Measurements from ENCODE around the gene TM7SF2. TPM values are rescaled to one million over a fixed set of nuclear protein-coding genes. Genes with fewer than 3 reads are reported as not detected.
A peak's percentile ranks its signal among the peaks of the same experiment; 100 is the strongest.

The TM7SF2 gene
- total RNA-seq, 6 experiments from 2014 or later, result 25.6 to 112 (median 37.8) TPM

DNA sequence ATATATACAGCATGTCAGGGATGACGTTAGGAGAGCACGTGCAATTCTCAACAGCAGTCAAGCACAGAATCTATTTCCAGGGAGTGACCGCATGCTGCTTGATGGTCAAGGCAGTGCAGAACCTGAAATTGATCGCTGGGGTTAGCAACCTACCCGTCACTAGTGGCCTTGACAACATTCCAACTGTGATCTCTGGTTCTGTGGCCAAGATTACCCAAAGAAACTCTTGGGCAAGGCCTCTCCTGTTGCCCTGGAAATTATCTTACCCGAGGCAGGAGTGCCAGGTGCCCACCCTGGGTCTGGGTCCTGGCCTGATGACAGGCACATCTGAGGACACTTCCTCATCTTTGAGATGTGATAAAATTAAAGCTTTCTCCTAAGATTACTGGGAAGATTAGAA is 2.2 kb downstream of the TM7SF2 start:
- DNase-seq, result peak in 1 of 3 donors; percentile 82

DNA sequence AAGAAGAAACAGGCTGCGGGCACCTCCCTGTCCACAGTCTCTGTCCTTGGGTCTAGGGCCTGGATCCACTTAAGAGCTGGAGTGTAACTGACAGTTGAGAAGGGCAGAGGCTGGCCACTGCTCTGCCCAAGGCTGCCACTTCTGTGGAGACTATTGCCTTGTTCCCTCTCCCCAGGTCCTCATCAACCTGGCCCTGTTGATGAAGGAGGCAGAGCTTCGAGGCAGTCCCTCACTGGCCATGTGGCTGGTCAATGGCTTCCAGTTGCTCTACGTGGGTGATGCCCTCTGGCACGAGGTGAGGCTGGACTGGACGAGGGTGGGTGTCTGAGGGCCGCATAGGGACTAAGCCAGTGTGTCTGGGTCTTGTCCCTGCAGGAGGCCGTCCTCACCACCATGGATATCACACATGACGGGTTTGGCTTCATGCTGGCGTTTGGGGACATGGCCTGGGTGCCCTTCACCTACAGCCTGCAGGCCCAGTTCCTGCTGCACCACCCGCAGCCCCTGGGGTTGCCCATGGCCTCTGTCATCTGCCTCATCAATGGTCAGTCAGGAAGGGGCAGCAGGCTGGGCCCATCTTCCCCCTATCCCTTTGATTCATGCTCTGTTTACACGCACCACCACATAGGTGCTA is 3.0 kb downstream of the TM7SF2 start:
- Histone ChIP-seq H3K9me3 (no peaks in the 10 kb centered on the region), H3K27ac (peak overlapping the region in 2 of 3 donors; percentile 69 to 93), H3K4me1 (peaks cover 0 to 44% (median 26%) of the 10 kb centered on the region in 4 donors), H3K4me3 (no peak overlapping the region), H3K36me3 (peaks cover 0 to 11% (median 2%) of the 10 kb centered on the region in 4 donors), H3K27me3 (no peaks in the 10 kb centered on the region)
- DNase-seq (no peak), ATAC-seq (no peak)
- 100% methylated on average over 1 of the region's 11 CpGs for WGBS (ENCODE audit: insufficient coverage, low coverage, low lambda C conversion rate, missing lambda C conversion rate)
- intact Hi-C loops (cut with DNase I), result loop anchor here in 1 of 2 donors (5.0 kb wide), 1 partner anchor 143 kb away; no protein-coding TSS in a partner anchor
- TF ChIP-seq POLR2A (IDR thresholded peaks at IDR 0.05), result no peak
- TF ChIP-seq, protein P1, sequence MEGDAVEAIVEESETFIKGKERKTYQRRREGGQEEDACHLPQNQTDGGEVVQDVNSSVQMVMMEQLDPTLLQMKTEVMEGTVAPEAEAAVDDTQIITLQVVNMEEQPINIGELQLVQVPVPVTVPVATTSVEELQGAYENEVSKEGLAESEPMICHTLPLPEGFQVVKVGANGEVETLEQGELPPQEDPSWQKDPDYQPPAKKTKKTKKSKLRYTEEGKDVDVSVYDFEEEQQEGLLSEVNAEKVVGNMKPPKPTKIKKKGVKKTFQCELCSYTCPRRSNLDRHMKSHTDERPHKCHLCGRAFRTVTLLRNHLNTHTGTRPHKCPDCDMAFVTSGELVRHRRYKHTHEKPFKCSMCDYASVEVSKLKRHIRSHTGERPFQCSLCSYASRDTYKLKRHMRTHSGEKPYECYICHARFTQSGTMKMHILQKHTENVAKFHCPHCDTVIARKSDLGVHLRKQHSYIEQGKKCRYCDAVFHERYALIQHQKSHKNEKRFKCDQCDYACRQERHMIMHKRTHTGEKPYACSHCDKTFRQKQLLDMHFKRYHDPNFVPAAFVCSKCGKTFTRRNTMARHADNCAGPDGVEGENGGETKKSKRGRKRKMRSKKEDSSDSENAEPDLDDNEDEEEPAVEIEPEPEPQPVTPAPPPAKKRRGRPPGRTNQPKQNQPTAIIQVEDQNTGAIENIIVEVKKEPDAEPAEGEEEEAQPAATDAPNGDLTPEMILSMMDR (IDR thresholded peaks at IDR 0.05), result no peak

More for the DNA sequence above, 2.2 kb downstream of the TM7SF2 start:
- no peak overlapping the region for H3K4me3 ChIP-seq
- intact Hi-C loops (cut with DNase I), result loop anchor here in 1 of 2 donors (5.0 kb wide), 1 partner anchor 143 kb away; no protein-coding TSS in a partner anchor
- peaks cover 0 to 5% (median 1%) of the 10 kb centered on the region in 4 donors for H3K36me3 ChIP-seq
- WGBS (ENCODE audit: insufficient coverage, low coverage, low lambda C conversion rate, missing lambda C conversion rate), result 16% methylated on average over 6 of the region's 6 CpGs
- H3K9me3 ChIP-seq, result no peaks in the 10 kb centered on the region
- TF ChIP-seq, protein P1 (IDR thresholded peaks at IDR 0.05), result no peak
- TF ChIP-seq POLR2A (IDR thresholded peaks at IDR 0.05), result no peak
- H3K4me1 ChIP-seq, result peaks cover 0 to 44% (median 26%) of the 10 kb centered on the region in 4 donors
- H3K27ac ChIP-seq, result peak overlapping the region; percentile 64 to 93 (median 69)
- no peaks in the 10 kb centered on the region for H3K27me3 ChIP-seq
- ATAC-seq, result peak in 2 of 4 donors; percentile 2 to 4

DNA sequence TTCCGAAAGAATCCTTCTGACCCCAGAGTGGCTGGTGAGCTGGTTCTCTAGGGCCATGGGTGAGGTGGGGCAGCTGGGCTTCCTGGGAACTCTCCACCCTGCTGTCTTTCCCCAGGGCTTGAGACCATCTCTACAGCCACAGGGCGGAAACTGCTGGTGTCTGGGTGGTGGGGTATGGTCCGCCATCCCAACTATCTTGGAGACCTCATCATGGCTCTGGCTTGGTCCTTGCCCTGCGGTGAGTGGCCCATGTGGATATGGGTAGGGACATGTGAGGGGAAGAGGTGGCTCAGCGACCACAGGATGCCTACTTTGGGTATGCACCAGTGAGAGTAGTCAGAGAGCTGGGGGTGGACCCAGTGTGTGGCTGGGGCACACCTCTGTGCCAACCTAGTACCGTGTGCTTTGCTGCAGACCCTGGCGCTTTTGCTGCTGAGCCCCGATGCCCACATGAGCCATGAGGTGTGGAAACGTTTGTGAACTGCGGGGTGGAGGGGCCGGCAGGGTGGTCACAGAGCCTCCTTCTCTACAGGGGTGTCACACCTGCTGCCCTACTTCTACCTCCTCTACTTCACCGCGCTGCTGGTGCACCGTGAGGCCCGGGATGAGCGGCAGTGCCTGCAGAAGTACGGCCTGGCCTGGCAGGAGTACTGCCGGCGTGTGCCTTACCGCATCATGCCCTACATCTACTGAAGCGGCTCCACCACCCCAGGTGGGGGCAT is 3.9 kb downstream of the TM7SF2 start:
- TF ChIP-seq, protein P1 (IDR thresholded peaks at IDR 0.05), result no peak
- no peak for TF ChIP-seq POLR2A (IDR thresholded peaks at IDR 0.05)
- Histone ChIP-seq H3K9me3 (no peaks in the 10 kb centered on the region), H3K36me3 (peaks cover 3 to 20% (median 9%) of the 10 kb centered on the region in 4 donors), H3K27me3 (no peaks in the 10 kb centered on the region), H3K27ac (no peak overlapping the region), H3K4me3 (no peak overlapping the region), H3K4me1 (peaks cover 0 to 42% (median 25%) of the 10 kb centered on the region in 4 donors)
- 86% methylated on average over 1 of the region's 21 CpGs for WGBS (ENCODE audit: insufficient coverage, low coverage, low lambda C conversion rate, missing lambda C conversion rate)
- intact Hi-C loops (cut with DNase I), result no loop called here
- peak in 1 of 3 donors; percentile 53 for DNase-seq
- no peak for ATAC-seq

DNA sequence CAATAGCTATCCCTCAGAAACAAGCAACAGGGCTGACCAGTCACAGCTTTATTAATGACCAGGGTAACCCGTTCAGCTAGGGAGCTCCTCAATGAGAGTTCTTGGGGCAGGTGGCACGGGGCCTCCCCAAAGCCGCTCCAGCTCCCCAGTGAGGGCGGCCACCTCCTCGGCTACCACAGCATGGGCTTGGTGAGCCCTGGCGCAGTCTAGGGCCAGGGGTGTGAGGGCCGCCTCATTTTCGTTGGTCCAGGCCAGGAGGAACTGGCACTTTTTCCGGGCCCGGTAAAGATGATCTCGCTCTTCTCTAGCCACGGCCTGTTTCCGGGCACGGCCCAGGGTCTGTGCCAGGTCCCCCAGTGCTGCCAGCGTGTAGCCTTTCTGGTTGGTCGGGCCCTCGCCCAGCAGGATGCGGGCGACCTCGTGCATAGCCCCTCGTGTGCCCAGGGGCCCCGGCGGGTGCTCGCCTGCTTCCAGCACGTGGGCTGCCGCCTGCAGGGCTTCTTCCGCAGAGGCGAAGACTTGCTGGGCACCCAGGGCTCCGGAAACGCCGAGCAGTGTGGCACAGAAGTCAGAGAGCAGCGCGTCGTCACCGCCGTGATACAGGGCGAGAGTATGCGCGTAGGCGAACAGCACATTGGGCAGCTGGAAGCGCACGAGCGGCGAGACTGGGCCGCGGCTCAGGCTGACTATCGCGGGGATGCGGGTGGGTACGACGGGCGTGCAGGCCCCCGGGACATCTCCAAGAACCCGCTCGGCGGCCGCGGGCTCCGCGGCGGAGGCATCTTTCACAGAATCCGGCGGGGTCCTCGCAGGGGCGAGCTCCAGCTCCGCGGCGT is 4.9 kb downstream of the TM7SF2 start:
- intact Hi-C loops (cut with DNase I), result no loop called here
- ATAC-seq, result peak; percentile 0 to 7 (median 3)
- TF ChIP-seq POLR2A (IDR thresholded peaks at IDR 0.05), result no peak
- TF ChIP-seq, protein P1 (IDR thresholded peaks at IDR 0.05), result no peak
- peaks cover 5 to 26% (median 11%) of the 10 kb centered on the region in 4 donors for H3K36me3 ChIP-seq
- DNase-seq, result peak; percentile 62 to 69 (median 62)
- peaks cover 0 to 39% (median 23%) of the 10 kb centered on the region in 4 donors for H3K4me1 ChIP-seq
- 0% methylated on average over 11 of the region's 68 CpGs for WGBS (ENCODE audit: insufficient coverage, low coverage, low lambda C conversion rate, missing lambda C conversion rate)
- H3K4me3 ChIP-seq, result peak overlapping the region; percentile 68 to 91 (median 89)
- no peaks in the 10 kb centered on the region for H3K9me3 ChIP-seq
- H3K27ac ChIP-seq, result peak overlapping the region; percentile 27 to 92 (median 64)
- no peaks in the 10 kb centered on the region for H3K27me3 ChIP-seq

All from right lobe of liver (tissue), 6 donors.